NCI-H1694 (cell line): ENCODE results near the gene WWTR1.

Source experiments
- DNase-seq: peaks from one replicate; lab custom pipeline; 2025; lab: John Stamatoyannopoulos, UW

Gene WWTR1

DNA sequence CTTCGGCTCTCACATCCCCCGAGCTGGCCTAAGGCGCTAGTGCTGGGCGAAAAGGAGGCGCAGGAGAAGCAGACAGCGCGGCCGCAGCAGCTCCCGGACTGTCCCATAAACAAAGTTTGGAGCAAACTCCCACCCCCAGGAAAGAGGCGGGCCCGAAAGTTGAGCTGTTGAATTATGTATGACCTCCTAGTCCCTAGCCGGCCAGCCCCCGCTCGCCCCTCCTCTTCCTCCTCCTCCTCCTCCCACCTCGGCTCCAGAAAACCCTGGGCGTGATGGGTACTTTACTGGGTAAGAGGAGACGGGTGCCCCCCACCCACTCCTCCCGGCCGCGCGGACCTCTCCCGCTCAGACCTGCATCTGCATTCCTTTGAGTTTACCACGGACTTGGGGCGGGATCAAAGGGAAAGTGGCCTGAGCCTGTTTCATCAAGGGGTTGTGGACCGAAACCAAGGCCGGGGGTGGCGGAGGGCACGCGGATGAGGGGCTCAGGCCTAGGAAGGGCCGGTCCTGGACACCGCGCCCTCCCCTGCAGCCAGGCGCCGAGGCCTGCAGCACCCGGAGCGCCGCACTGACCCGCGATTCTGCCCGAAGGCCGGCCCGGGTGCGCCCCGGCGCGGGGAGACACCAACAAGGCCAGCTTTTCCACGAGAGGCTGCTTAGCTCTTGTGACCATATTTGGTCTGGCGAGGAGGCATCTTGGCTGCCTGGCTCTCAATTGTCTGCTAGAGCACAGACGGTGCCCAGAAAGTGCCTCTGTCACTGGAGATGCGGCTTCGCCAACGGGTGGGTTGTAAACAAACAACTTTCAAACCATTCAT is at the start of gene WWTR1:
TSS of gene WWTR1 (minus strand) at position 100 of the 818 bp plus-strand sequence. CDS start 719 bp downstream, outside the sequence.
- DNase-seq: no peak

- DNase-seq: no peak
These were observed 49.1 kb upstream of the WWTR1 start for GRCh38 chr3:149706905-149707304.

DNA sequence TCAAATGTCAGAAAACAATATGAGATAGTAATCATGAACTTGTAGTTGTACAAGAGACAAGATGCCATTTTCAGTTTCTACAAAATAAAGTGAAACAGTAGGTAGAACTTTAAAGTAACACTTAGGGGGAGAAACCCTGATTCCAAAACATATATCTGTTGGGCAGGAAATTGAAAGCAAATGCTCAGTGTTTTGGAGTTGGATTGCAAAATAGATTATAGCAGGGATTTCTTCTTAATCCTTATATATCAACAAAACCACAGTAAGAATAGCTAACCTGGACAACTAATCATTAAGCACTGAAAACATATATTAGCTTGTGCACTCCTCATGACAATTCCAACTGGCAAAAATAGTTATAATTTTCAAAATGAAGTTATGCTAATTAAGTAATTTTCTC is 47.6 kb upstream of the WWTR1 start:
- no peak for DNase-seq

GRCh38 chr3:149703466-149703865 is 45.6 kb upstream of the WWTR1 start:
- no peak for DNase-seq

DNA sequence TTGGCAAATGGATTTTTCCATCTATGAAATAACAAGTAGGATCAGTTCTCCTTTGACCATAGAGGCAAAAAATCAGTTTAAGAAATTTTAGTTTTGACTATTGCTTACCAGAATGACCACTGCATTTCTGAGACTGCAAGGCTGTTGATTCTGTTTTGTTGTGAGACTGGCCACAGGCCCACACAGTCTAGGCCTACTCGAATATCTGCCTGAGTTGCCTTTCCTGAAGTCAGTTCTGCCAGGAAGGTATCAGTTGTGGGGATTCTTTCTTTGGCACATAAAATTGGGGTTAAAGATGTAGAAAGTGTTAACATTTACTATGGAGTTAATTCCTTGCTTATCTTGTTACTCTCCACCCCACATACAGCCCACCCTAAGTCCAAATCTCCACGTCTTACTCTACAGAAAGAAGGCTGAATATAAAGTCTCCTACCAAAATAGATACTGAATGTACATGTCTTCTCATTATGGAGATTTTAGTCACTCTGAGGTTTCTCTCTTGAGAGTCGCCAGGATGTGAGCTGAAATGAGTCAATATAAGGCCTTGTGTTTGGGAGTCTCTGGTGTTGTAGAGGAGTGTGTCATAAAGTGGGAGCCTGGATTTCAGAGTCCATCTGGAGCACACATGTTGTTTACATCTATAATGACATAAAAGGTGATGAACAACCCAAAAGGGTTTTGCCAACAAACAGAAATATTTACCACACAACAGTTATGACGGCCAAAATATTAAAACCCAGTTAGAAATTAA is 45.0 kb upstream of the WWTR1 start:
- DNase-seq: no peak

DNA sequence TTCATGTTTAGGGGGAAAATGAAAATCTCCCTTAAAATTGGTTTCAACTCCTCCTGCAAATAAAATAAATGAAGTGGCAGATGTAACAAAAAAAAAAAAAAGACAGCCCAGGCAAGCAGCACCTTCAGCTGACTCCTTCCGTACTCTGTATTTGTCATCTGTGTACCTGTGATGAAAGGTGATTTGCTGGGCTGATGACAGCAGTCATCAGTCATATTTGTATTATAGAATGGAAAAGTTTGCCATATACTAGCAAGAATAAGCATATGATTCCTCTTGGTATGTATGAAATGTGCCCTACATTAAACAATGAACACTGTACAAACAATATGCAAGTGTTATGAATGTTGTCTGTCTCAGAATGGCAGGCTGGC is 44.1 kb upstream of the WWTR1 start:
- DNase-seq: no peak

GRCh38 chr3:149701206-149701976 is 43.6 kb upstream of the WWTR1 start:
- DNase-seq: no peak

GRCh38 chr3:149688122-149688757 is 30.4 kb upstream of the WWTR1 start:
- DNase-seq: no peak

GRCh38 chr3:149686996-149687395 is 29.2 kb upstream of the WWTR1 start:
- DNase-seq: no peak

DNA sequence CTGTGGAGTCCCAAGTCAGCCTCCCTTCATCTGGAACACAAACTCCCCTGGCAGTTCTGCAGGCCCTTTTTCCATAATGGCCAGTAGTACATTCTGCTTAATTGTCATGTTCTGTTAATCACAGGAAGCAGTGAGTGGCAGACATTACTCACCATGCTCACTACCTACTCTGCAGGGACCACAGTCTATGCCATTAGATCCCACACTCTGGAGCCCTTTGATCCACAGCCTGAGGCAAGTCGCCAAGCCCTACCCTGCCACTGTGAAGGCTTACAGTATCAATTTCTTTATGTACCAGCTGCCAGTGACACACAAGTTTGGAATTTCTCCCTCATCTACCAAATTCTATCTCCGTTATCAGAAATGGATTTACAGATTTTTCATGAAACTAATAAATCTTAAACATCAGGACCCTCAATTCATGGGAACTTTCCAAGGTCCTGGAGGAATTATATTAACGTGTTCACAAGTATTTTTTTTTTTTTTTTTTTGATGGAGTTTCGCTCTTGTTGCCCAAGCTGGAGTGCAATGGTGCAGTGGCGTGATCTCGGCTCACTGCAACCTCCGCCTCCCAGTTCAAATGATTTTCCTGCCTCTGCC is 20.6 kb upstream of the WWTR1 start:
- DNase-seq: no peak

DNA sequence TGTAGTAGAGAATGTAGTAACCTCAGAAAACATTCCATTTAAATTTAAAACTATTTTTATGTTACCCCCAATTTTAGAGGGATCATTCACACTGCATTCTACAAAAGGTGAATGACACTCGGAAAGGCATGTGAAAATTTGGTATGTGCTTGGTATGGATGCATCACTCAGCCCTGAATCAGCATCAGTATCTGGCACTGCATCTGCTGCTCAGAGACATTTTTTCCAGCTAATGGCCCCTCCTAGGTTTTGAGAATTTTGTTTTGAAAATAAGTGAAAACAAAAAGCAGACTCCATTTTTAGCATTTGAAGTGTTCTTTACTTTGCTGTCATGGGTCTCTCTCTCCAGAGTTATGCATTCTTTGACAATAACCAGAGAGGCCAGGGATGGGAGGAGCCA is 15.6 kb upstream of the WWTR1 start:
- DNase-seq: no peak

GRCh38 chr3:149670742-149671492 is 13.1 kb upstream of the WWTR1 start:
- DNase-seq: no peak

DNA sequence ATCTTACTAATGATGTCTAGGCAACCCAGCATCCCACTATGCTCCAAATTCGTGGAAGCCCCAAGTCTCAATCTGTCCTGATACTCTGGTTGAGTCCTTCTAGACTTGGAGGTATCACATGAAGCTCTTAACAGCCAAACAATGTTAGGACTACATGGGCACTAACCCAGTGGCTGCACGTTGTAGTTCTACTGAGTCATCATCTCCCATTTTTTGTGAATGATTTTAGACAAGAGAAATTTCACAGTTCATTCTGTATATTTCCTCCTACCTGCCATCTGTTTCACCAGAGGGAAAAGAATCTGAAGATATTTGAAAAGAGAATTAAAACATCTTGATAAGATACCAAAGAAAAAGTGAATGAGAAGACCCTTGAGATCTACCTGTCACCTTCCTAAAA is 9.8 kb upstream of the WWTR1 start:
- no peak for DNase-seq

DNA sequence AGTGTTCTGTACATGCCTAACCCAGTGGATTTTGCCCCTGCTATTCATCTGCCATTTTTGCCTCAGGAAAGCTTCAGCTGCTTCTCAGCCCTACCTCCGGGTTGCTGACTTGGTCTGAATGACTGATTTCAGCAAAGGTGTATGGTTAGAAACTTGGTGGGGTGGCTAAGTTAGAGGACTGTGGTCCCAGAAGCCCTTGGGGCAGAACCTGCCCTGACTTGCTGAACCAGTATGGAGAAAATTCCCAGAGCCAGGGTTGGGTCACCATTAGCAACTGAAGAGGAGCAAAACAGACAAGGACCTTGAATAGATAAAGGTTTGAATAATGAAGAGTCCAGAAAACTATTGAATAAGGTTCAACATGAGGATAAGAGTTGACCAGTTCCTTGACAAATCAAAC is 6.1 kb upstream of the WWTR1 start:
- DNase-seq: no peak

GRCh38 chr3:149662240-149662887 is 4.5 kb upstream of the WWTR1 start:
- no peak for DNase-seq

GRCh38 chr3:149660462-149660861 is 2.6 kb upstream of the WWTR1 start:
- DNase-seq: no peak

- no peak for DNase-seq
These were observed 1.1 kb upstream of the WWTR1 start for GRCh38 chr3:149658744-149659497.

- no peak for DNase-seq
These were observed 402 bp downstream of the WWTR1 start for GRCh38 chr3:149657321-149657925.

DNA sequence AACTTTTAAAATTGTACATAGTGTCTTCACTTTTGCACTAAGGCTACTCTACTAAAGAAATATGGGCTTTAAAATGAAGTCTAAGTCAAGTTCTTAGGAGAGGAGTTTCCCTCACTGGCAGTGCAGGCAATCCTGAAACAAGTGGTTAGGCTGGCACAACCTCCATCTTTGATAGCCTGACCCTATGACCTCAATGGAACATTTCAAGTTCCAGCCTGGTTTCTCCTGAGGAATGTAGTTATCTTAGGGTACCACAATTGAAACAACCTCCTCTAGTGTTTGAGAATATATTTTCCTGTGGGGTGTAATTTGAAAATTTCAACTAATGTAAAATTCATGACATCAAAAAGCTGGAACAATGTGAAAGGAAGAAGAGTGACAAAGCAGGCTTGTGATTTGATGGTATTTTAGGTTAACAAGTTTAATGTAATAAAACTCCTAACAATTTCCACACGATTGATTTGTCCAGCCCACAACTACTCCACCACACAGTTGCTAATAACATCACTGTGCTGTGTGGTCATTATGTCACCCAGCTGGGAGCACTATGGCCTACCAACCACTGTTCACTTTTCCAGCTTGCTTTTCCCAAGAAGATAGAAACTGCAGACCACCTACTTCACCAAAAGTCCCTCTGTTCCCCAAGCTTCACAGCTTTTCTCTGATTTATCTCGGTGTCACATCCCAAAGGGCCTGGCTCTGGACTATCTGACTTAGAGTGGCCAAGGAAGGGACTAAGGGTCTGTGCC is 1.8 kb downstream of the WWTR1 start:
- no peak for DNase-seq
